H9 (cell line): ENCODE measurements around the gene TSPAN18. TPM values are rescaled to one million over a fixed set of nuclear protein-coding genes. Genes with fewer than 3 reads are reported as not detected.

Experiments used
- DNase-seq: peaks from one replicate; pipeline ENCODE4 v3.0.0-alpha.2; 2017
- H2AFZ ChIP-seq: one replicate; pipeline ENCODE4 v1.6.1; 2013; ENCODE audit warnings: mild to moderate bottlenecking, low read length, control low read depth, moderate library complexity
- H2AK5ac ChIP-seq: 2 replicates; pipeline ENCODE4 v1.6.1; 2013; ENCODE audit warnings: low read length, control low read depth, mixed read lengths; ENCODE audit not compliant: insufficient read length
- H2BK120ac ChIP-seq: one replicate; pipeline ENCODE4 v1.6.1; 2013; ENCODE audit warnings: low read depth, mild to moderate bottlenecking, low read length, control low read depth, inconsistent platforms; ENCODE audit not compliant: poor library complexity, severe bottlenecking
- H2BK12ac ChIP-seq: 2 replicates; pipeline ENCODE4 v1.6.1; 2013; ENCODE audit warnings: low read length, control low read depth, mixed read lengths, low read depth; ENCODE audit not compliant: insufficient read length
- H2BK15ac ChIP-seq: 2 replicates; pipeline ENCODE4 v1.6.1; 2013; ENCODE audit warnings: low read depth, low read length, control low read depth
- H2BK20ac ChIP-seq: one replicate; pipeline ENCODE4 v1.6.1; 2013; ENCODE audit warnings: low read depth, mild to moderate bottlenecking, low read length, control low read depth, inconsistent platforms; ENCODE audit not compliant: poor library complexity, severe bottlenecking
- H2BK5ac ChIP-seq: 2 replicates; pipeline ENCODE4 v1.6.1; 2013; ENCODE audit warnings: low read length, control low read depth, mixed read lengths; ENCODE audit not compliant: insufficient read length
- H3K14ac ChIP-seq: 2 replicates; pipeline ENCODE4 v1.6.1; 2013; ENCODE audit warnings: low read length, control low read depth; ENCODE audit not compliant: insufficient read depth
- H3K18ac ChIP-seq: 2 replicates; pipeline ENCODE4 v1.6.1; 2013; ENCODE audit warnings: low read depth, mild to moderate bottlenecking, mixed read lengths, low read length, control low read depth; ENCODE audit not compliant: insufficient read length
- H3K23ac ChIP-seq: 2 replicates; pipeline ENCODE4 v1.6.1; 2013; ENCODE audit warnings: low read length, control low read depth, mixed read lengths, low read depth; ENCODE audit not compliant: insufficient read length
- H3K23me2 ChIP-seq: 2 replicates; pipeline ENCODE4 v1.6.1; 2013; ENCODE audit warnings: low read depth, mild to moderate bottlenecking, mixed read lengths, low read length, control low read depth; ENCODE audit not compliant: insufficient read length, poor library complexity, severe bottlenecking
- H3K27ac ChIP-seq: 2 replicates; pipeline ENCODE4 v1.5.1; 2013; ENCODE audit warnings: low read length, control low read depth, mixed read lengths, low read depth; ENCODE audit not compliant: insufficient read length
- H3K27me3 ChIP-seq: 2 replicates; pipeline ENCODE4 v1.6.1; 2013; ENCODE audit warnings: low read length, control low read depth, inconsistent platforms; ENCODE audit not compliant: insufficient read depth
- H3K4ac ChIP-seq: 2 replicates; pipeline ENCODE4 v1.6.1; 2013; ENCODE audit warnings: low read depth, mild to moderate bottlenecking, control low read depth, inconsistent platforms, low read length, moderate library complexity
- H3K4me1 ChIP-seq: 2 replicates; pipeline ENCODE4 v1.6.1; 2013; ENCODE audit warnings: low read length, control low read depth, inconsistent platforms; ENCODE audit not compliant: insufficient read depth
- H3K4me2 ChIP-seq: 2 replicates; pipeline ENCODE4 v1.6.1; 2013; ENCODE audit warnings: low read length, control low read depth, mixed read lengths; ENCODE audit not compliant: insufficient read length, insufficient read depth
- H3K56ac ChIP-seq: 2 replicates; pipeline ENCODE4 v1.6.1; 2013; ENCODE audit warnings: low read depth, mild to moderate bottlenecking, mixed read lengths, low read length, control low read depth; ENCODE audit not compliant: insufficient read length
- H3K79me1 ChIP-seq: 2 replicates; pipeline ENCODE4 v1.6.1; 2013; ENCODE audit warnings: low read depth, mild to moderate bottlenecking, moderate library complexity, low read length, control low read depth, inconsistent platforms; ENCODE audit not compliant: insufficient read depth, poor library complexity, severe bottlenecking
- H3K79me2 ChIP-seq: 2 replicates; pipeline ENCODE4 v1.6.1; 2013; ENCODE audit warnings: low read length, control low read depth, inconsistent platforms; ENCODE audit not compliant: insufficient read depth
- H3K9ac ChIP-seq: 2 replicates; pipeline ENCODE4 v1.6.1; 2013; ENCODE audit warnings: low read length, control low read depth, mixed read lengths; ENCODE audit not compliant: insufficient read length; ENCODE audit errors: extremely low read depth
- H3K9me3 ChIP-seq: one replicate; pipeline ENCODE4 v1.6.1; 2013; ENCODE audit warnings: low read depth, low read length, inconsistent platforms; ENCODE audit not compliant: control insufficient read depth
- H3T11ph ChIP-seq: one replicate; pipeline ENCODE4 v1.6.1; 2013; ENCODE audit warnings: mild to moderate bottlenecking, low read length, control low read depth, inconsistent platforms
- H4K20me1 ChIP-seq: one replicate; pipeline ENCODE4 v1.6.1; 2013; ENCODE audit not compliant: control insufficient read depth, insufficient read length, insufficient read depth
- H4K5ac ChIP-seq: 2 replicates; pipeline ENCODE4 v1.6.1; 2013; ENCODE audit warnings: low read depth, mild to moderate bottlenecking, mixed read lengths, low read length, control low read depth; ENCODE audit not compliant: insufficient read length
- H4K8ac ChIP-seq: replicated peaks from 2 replicates; pipeline ENCODE4 v1.6.1; 2013; ENCODE audit warnings: low read length, control low read depth, mixed read lengths, low read depth; ENCODE audit not compliant: insufficient read length
- H4K91ac ChIP-seq: 2 replicates; pipeline ENCODE4 v1.6.1; 2013; ENCODE audit warnings: low read depth, mild to moderate bottlenecking, moderate library complexity, mixed read lengths, low read length, control low read depth; ENCODE audit not compliant: insufficient read length
- H3K27ac Mint-ChIP-seq, 3 experiments: 2 replicates in 2 of 3; 3 replicates in 1 of 3; pipeline ENCODE4 v1.8.0; 2020 to 2021; ENCODE audit warnings: mixed read lengths in 3 of 3, mild to moderate bottlenecking in 1 of 3, moderate library complexity in 1 of 3
- H3K27me3 Mint-ChIP-seq: 2 replicates; pipeline ENCODE4 v1.8.0; 2021; ENCODE audit warnings: low read depth, mild to moderate bottlenecking, moderate library complexity, mixed read lengths
- H3K36me3 Mint-ChIP-seq, 3 experiments: 2 replicates in 2 of 3; 3 replicates in 1 of 3; pipeline ENCODE4 v1.8.0; 2020 to 2021; ENCODE audit warnings: low read depth in 3 of 3, mixed read lengths in 3 of 3; ENCODE audit not compliant: insufficient read depth in 1 of 3
- H3K4me1 Mint-ChIP-seq, 2 experiments: 2 replicates each; pipeline ENCODE4 v1.8.0; 2020; ENCODE audit warnings: mixed read lengths in 2 of 2
- H3K4me3 Mint-ChIP-seq, 2 experiments: 2 replicates in 1 of 2; 3 replicates in 1 of 2; pipeline ENCODE4 v1.8.0; 2020 to 2021; ENCODE audit warnings: mild to moderate bottlenecking in 2 of 2, mixed read lengths in 2 of 2, moderate library complexity in 1 of 2
- H3K9me3 Mint-ChIP-seq, 2 experiments: 2 replicates in 1 of 2; 3 replicates in 1 of 2; pipeline ENCODE4 v1.8.0; 2020; ENCODE audit warnings: mild to moderate bottlenecking in 2 of 2, mixed read lengths in 2 of 2, moderate library complexity in 1 of 2
- WGBS: extraction: QIAGEN DNeasy Blood & Tissue Kit; methylation state at CpG from one replicate; pipeline ENCODE4 v1.1.7; 2013; ENCODE audit warnings: missing lambda C conversion rate, low lambda C conversion rate, mixed read lengths; ENCODE audit not compliant: insufficient read length; ENCODE audit errors: extremely low coverage; 5-methylcytosine and 5-hydroxymethylcytosine counted together
- total RNA-seq: library from RNA; stranded (reverse); gene quantifications from 2 replicates; pipeline ENCODE4 v1.2.1, GENCODE V29; 2021
- TF ChIP-seq, protein P1 (sequence below): fragments of 200-600 bp; sonication (generic); conservative IDR thresholded peaks from 3 replicates; pipeline ENCODE4 v1.8.0; 2021; ENCODE audit warnings: antibody characterized with exemption, mild to moderate bottlenecking

The TSPAN18 gene
- total RNA-seq, 1 experiment from 2014 or later = 25.3 TPM

DNA sequence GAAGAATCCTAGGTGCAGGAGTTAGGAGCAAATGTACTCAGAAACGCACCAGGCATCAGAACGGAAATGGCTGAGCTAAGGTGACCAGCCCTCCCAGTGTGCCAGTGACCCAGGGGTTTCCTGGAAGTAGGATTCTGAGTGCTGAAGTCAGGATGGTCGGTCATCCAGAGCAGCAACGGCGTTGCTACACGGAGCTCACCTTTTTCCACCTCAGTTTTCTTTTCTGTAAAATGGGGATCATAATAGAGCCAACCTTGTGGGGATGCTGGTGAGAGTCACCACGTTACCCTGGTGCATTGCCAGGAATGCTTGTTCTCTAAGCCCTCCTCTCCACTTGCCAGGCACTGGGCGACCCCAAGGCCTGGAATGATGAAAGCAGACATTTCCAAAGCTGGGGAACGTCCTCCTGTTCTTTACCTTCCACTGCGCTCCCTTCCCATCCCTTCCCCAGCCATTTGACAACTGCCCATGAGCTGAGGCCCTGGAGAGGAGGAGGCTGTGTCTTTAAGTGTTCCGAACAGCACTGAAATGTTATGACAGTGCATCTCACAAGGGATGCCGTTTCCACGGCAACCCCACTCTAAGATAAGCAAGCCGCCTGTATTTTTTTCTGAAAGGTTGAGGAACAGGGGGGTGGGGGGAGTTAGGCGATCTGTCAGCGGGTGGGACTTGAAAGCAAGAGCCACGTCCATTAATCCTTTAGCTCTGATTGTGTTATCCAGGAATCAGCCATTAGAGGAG, 66.8 kb downstream of the TSPAN18 start:
- no peak for DNase-seq
- H3K23ac ChIP-seq = no peak overlapping the region
- H3K9me3 Mint-ChIP-seq = peaks cover 0 to 5% of the 10 kb centered on the region in 2 experiments; a peak in 1 of 5 replicates
- H3K14ac ChIP-seq = no peak overlapping the region
- no peak overlapping the region for H3K4me3 Mint-ChIP-seq
- H2BK12ac ChIP-seq = no peak overlapping the region
- no peak overlapping the region for H3K4me2 ChIP-seq
- H4K91ac ChIP-seq = no peak overlapping the region
- H3K23me2 ChIP-seq = no peaks in the 10 kb centered on the region
- H2AK5ac ChIP-seq = no peak overlapping the region
- H3K9ac ChIP-seq = no peak overlapping the region
- no peak overlapping the region for H3K27ac ChIP-seq
- no peak overlapping the region for H4K5ac ChIP-seq
- no peaks in the 10 kb centered on the region for H3K27me3 ChIP-seq
- H3K56ac ChIP-seq = no peak overlapping the region
- no peak overlapping the region for H2BK120ac ChIP-seq
- H2BK20ac ChIP-seq = no peak overlapping the region
- peaks cover 45 to 62% of the 10 kb centered on the region in 2 experiments for H3K4me1 Mint-ChIP-seq
- H3K36me3 Mint-ChIP-seq = no peaks in the 10 kb centered on the region; a peak in 1 of 7 replicates
- no peak overlapping the region for H3K4ac ChIP-seq
- no peaks in the 10 kb centered on the region for H3K9me3 ChIP-seq
- no CpG with 5 or more reads among the region's 17 CpGs for WGBS
- H3K79me2 ChIP-seq = no peaks in the 10 kb centered on the region
- H3K79me1 ChIP-seq = no peaks in the 10 kb centered on the region
- H3T11ph ChIP-seq = no peak overlapping the region
- peak overlapping the region in 1 of 3 experiments; percentile 50; a peak in 3 of 7 replicates for H3K27ac Mint-ChIP-seq
- TF ChIP-seq, protein P1, sequence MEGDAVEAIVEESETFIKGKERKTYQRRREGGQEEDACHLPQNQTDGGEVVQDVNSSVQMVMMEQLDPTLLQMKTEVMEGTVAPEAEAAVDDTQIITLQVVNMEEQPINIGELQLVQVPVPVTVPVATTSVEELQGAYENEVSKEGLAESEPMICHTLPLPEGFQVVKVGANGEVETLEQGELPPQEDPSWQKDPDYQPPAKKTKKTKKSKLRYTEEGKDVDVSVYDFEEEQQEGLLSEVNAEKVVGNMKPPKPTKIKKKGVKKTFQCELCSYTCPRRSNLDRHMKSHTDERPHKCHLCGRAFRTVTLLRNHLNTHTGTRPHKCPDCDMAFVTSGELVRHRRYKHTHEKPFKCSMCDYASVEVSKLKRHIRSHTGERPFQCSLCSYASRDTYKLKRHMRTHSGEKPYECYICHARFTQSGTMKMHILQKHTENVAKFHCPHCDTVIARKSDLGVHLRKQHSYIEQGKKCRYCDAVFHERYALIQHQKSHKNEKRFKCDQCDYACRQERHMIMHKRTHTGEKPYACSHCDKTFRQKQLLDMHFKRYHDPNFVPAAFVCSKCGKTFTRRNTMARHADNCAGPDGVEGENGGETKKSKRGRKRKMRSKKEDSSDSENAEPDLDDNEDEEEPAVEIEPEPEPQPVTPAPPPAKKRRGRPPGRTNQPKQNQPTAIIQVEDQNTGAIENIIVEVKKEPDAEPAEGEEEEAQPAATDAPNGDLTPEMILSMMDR = no peak
- peaks cover 2% of the 10 kb centered on the region; the same call in 1 of the 2 replicates for H3K27me3 Mint-ChIP-seq
- no peak overlapping the region for H3K18ac ChIP-seq
- no peak overlapping the region for H2AFZ ChIP-seq
- no peaks in the 10 kb centered on the region for H4K20me1 ChIP-seq
- peaks cover 10% of the 10 kb centered on the region; the same call in 1 of the 2 replicates for H3K4me1 ChIP-seq
- no peak overlapping the region for H2BK5ac ChIP-seq
- no peak overlapping the region for H2BK15ac ChIP-seq
- H4K8ac ChIP-seq = no peak overlapping the region
